Smooth muscle cell (in vitro differentiated cells): Measurements from ENCODE around the gene PSTPIP1. TPM values are rescaled to one million over a fixed set of nuclear protein-coding genes. Genes with fewer than 3 reads are reported as not detected.

ENCODE experiments used
- DNase-seq: peaks from one replicate; lab custom pipeline; 2025; ENCODE audit not compliant: unreplicated experiment; lab: John Stamatoyannopoulos, UW
- H2AFZ ChIP-seq: fragments of 200-600 bp; sonication (generic); 2 replicates; pipeline ENCODE4 v1.6.0; 2016; ENCODE audit warnings: antibody characterized with exemption, low read depth, mild to moderate bottlenecking
- H3F3A ChIP-seq: fragments of 200-600 bp; sonication (generic); 2 replicates; pipeline ENCODE4 v1.6.0; 2017; ENCODE audit warnings: antibody characterized with exemption, low read depth
- H3K27ac ChIP-seq: fragments of 200-600 bp; sonication (generic); 2 replicates; pipeline ENCODE4 v1.5.1; 2016; ENCODE audit warnings: low read depth, mild to moderate bottlenecking
- H3K27me3 ChIP-seq: fragments of 200-600 bp; sonication (generic); 2 replicates; pipeline ENCODE4 v1.6.1; 2016; ENCODE audit warnings: low read depth, mild to moderate bottlenecking
- H3K36me3 ChIP-seq: fragments of 200-600 bp; sonication (generic); 2 replicates; pipeline ENCODE4 v1.5.1; 2016; ENCODE audit warnings: low read depth
- H3K4me1 ChIP-seq: fragments of 200-600 bp; sonication (generic); 2 replicates; pipeline ENCODE4 v1.5.1; 2016; ENCODE audit warnings: low read depth
- H3K4me2 ChIP-seq: fragments of 200-600 bp; sonication (generic); 2 replicates; pipeline ENCODE4 v1.6.0; 2016; ENCODE audit warnings: mild to moderate bottlenecking
- H3K4me3 ChIP-seq: fragments of 200-600 bp; sonication (generic); 2 replicates; pipeline ENCODE4 v1.5.1; 2016; ENCODE audit warnings: mild to moderate bottlenecking
- H3K79me2 ChIP-seq: fragments of 200-600 bp; sonication (generic); 2 replicates; pipeline ENCODE4 v1.6.0; 2016; ENCODE audit warnings: low read depth, mild to moderate bottlenecking
- H3K9ac ChIP-seq: fragments of 200-600 bp; sonication (generic); 2 replicates; pipeline ENCODE4 v1.6.0; 2016; ENCODE audit warnings: low read depth
- H3K9me3 ChIP-seq: fragments of 200-600 bp; sonication (generic); replicated peaks from 2 replicates; pipeline ENCODE4 v1.5.1; 2016; ENCODE audit warnings: low read depth
- H4K20me1 ChIP-seq: fragments of 200-600 bp; sonication (generic); 2 replicates; pipeline ENCODE4 v1.6.0; 2016; ENCODE audit warnings: low read depth
- CTCF ChIP-seq: fragments of 200-600 bp; sonication (generic); IDR thresholded peaks from 2 replicates; pipeline ENCODE4 v1.5.1; 2017; ENCODE audit warnings: borderline replicate concordance, mild to moderate bottlenecking, antibody characterized with exemption; ENCODE audit not compliant: insufficient read depth, poor library complexity, severe bottlenecking
- WGBS: methylation state at CpG from one replicate; pipeline ENCODE4 v1.1.7; 2016; ENCODE audit warnings: low lambda C conversion rate; 5-methylcytosine and 5-hydroxymethylcytosine counted together
- polyA plus RNA-seq: library from polyadenylated mRNA; unstranded; fragments of >200 nt; fragmentation: Nextera tagmentation; extraction: Ambion mirVana; gene quantifications from 2 replicates; pipeline ENCODE4 v1.2.1, GENCODE V29; 2016
- total RNA-seq: library from RNA; depleted of rRNA; stranded (reverse); fragments of >200 nt; gene quantifications from 2 replicates; pipeline ENCODE4 v1.2.3, GENCODE V29; 2014

PSTPIP1 gene
- total and polyA plus RNA-seq, 2 experiments from 2014 or later = 0.38 TPM; not detected in 1

GRCh38 chr15:77015646-77016320 is 20.9 kb downstream of the PSTPIP1 start:
- Histone ChIP-seq H3K9ac (no peak overlapping the region), H3F3A (no peaks in the 10 kb centered on the region), H3K4me3 (no peak overlapping the region), H3K27ac (no peak overlapping the region), H3K9me3 (no peaks in the 10 kb centered on the region), H3K36me3 (no peaks in the 10 kb centered on the region), H3K4me2 (no peak overlapping the region), H3K79me2 (no peaks in the 10 kb centered on the region), H3K27me3 (no peaks in the 10 kb centered on the region), H4K20me1 (no peaks in the 10 kb centered on the region), H3K4me1 (no peaks in the 10 kb centered on the region), H2AFZ (no peak overlapping the region)
- 77% methylated on average over 21 of the region's 21 CpGs for WGBS
- DNase-seq = no peak
- TF ChIP-seq CTCF = no peak

- Histone ChIP-seq H3K36me3 (no peaks in the 10 kb centered on the region), H3K4me1 (no peaks in the 10 kb centered on the region), H3K4me2 (no peak overlapping the region), H4K20me1 (no peaks in the 10 kb centered on the region), H3K4me3 (no peak overlapping the region), H3K9ac (no peak overlapping the region), H3K27ac (no peak overlapping the region), H3K79me2 (no peaks in the 10 kb centered on the region), H3K9me3 (no peaks in the 10 kb centered on the region), H3K27me3 (no peaks in the 10 kb centered on the region), H3F3A (no peaks in the 10 kb centered on the region), H2AFZ (no peak overlapping the region)
- no peak for TF ChIP-seq CTCF
- 84% methylated on average over 3 of the region's 3 CpGs for WGBS
- no peak for DNase-seq
Observed at GRCh38 chr15:77016321-77016695, 21.4 kb downstream of the PSTPIP1 start.

- H3K27me3 ChIP-seq = no peaks in the 10 kb centered on the region
- H3K36me3 ChIP-seq = no peaks in the 10 kb centered on the region
- WGBS = 90% methylated on average over 7 of the region's 7 CpGs
- H4K20me1 ChIP-seq = no peaks in the 10 kb centered on the region
- H3K4me2 ChIP-seq = no peak overlapping the region
- no peak overlapping the region for H2AFZ ChIP-seq
- TF ChIP-seq CTCF = no peak
- H3K27ac ChIP-seq = no peak overlapping the region
- no peaks in the 10 kb centered on the region for H3K9me3 ChIP-seq
- no peak overlapping the region for H3K4me3 ChIP-seq
- no peak overlapping the region for H3K9ac ChIP-seq
- no peak for DNase-seq
- no peaks in the 10 kb centered on the region for H3K4me1 ChIP-seq
- H3K79me2 ChIP-seq = no peaks in the 10 kb centered on the region
- no peaks in the 10 kb centered on the region for H3F3A ChIP-seq
Observed at GRCh38 chr15:77017091-77017660, 22.2 kb downstream of the PSTPIP1 start.
